ENCODE results near the gene CGREF1. TPM values are rescaled to one million over a fixed set of nuclear protein-coding genes. Genes with fewer than 3 reads are reported as not detected.

CGREF1 gene
- total and polyA plus RNA-seq, 2 donors (not counting 1 experiment from before 2014, with no cell fraction given) = not detected

DNA sequence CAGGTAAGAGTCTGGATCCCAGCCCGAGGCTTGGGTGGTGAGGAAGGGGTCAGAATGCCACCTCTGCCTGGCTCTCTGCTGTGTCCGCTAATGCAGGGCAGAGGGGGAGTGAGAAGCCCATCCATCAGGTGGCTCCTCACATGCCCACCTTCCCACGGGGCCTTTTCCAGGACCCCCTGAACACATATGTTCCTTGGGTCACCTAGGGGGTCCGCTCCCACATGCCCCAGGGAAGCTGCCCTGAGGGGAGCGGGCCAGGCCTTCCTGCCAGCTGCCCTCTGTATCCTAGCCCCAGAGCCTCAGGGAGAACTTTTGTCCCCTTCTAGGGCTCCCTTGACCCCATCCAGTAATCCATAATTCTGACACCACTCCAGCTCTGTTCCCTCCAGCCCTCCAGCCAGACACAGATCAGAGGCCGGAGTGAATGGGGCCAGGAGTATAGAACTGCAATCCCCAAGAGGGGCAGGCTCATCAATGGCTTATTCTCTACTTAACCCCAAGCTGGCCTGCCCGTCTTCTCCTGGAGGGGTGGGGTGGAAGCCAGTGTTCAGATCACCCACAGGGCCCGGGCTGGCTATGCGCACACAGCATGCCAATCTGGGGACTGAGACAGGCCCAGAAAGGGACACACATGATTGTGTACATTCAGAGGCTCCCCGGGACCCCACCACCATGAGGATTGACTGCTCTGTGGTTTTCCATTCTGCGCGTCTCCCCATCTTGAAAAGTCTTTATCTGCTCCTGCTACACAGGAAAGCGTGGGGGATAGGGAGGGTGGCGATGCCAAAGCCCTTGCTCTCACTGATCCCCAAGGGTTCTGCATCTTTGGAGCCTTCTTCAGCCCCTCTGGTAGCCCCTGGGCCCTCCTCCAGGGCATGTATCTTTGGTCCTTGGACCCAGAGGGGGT, 39.4 kb downstream of the CGREF1 start:
- Histone ChIP-seq H3K4me3 (ENCODE audit: control extremely low read depth in 1 of 5, extremely low read depth in 1 of 5, insufficient read depth in 1 of 5, low read depth in 2 of 5, low read length in 4 of 5) (no peak overlapping the region), H2AFZ (ENCODE audit: insufficient read depth, low read depth, low read length, poor library complexity, severe bottlenecking) (no peak overlapping the region), H3K9me3 (ENCODE audit: control extremely low read depth in 1 of 3, control insufficient read depth in 2 of 3, insufficient read depth in 1 of 3, low read length in 2 of 3) (no peaks in the 10 kb centered on the region), H3K36me3 (replicated peaks in 1 of 2; ENCODE audit: control extremely low read depth in 1 of 2, control insufficient read depth in 1 of 2, extremely low read depth in 1 of 2, insufficient read depth in 2 of 2, low read length in 1 of 2) (no peaks in the 10 kb centered on the region), H3K4me2 (replicated peaks; ENCODE audit: low read depth, low read length, poor library complexity, severe bottlenecking) (no peak overlapping the region), H3K27ac (ENCODE audit: low read length in 2 of 2) (no peak overlapping the region), H3K79me2 (ENCODE audit: control insufficient read depth, insufficient read depth, low read length) (no peaks in the 10 kb centered on the region), H3K4me1 (ENCODE audit: control insufficient read depth in 2 of 2, insufficient read depth in 2 of 2, low read length in 2 of 2) (peaks cover 27 to 37% of the 10 kb centered on the region in 2 donors), H4K20me1 (ENCODE audit: control insufficient read depth, insufficient read depth, low read length, poor library complexity, severe bottlenecking) (no peaks in the 10 kb centered on the region), H3K27me3 (replicated peaks in 1 of 4; ENCODE audit: control extremely low read depth in 1 of 4, control insufficient read depth in 3 of 4, insufficient read depth in 4 of 4, low read length in 3 of 4) (peaks cover 0 to 11% (median 4%) of the 10 kb centered on the region in 4 experiments), H3K9ac (ENCODE audit: low read length) (no peak overlapping the region)
- H3K9me3 Mint-ChIP-seq (ENCODE audit: insufficient read depth) = no peaks in the 10 kb centered on the region
- no peaks in the 10 kb centered on the region for H3K27me3 Mint-ChIP-seq
- H3K4me1 Mint-ChIP-seq = peaks cover 37% of the 10 kb centered on the region
- 67% methylated on average over 13 of the region's 14 CpGs for WGBS (ENCODE audit: insufficient coverage)
- H3K4me3 Mint-ChIP-seq = no peak overlapping the region
- H3K27ac Mint-ChIP-seq = no peak overlapping the region
- POLR2A ChIA-PET = interaction anchor here (3.0 kb wide), 1 partner anchor 8 kb away, joined by 22 read pairs; the partner anchor contains the start of gene OST4
- DNase-seq (no peak), ATAC-seq (ENCODE audit: low read depth) (no peak)
- CTCF ChIA-PET = interaction anchor here (0.9 to 3.3 kb wide), 2 partner anchors 7 to 28 kb away, joined by 3 to 30 read pairs; partner anchors contain the start of genes AGBL5 and OST4
- TF ChIP-seq, protein P1, sequence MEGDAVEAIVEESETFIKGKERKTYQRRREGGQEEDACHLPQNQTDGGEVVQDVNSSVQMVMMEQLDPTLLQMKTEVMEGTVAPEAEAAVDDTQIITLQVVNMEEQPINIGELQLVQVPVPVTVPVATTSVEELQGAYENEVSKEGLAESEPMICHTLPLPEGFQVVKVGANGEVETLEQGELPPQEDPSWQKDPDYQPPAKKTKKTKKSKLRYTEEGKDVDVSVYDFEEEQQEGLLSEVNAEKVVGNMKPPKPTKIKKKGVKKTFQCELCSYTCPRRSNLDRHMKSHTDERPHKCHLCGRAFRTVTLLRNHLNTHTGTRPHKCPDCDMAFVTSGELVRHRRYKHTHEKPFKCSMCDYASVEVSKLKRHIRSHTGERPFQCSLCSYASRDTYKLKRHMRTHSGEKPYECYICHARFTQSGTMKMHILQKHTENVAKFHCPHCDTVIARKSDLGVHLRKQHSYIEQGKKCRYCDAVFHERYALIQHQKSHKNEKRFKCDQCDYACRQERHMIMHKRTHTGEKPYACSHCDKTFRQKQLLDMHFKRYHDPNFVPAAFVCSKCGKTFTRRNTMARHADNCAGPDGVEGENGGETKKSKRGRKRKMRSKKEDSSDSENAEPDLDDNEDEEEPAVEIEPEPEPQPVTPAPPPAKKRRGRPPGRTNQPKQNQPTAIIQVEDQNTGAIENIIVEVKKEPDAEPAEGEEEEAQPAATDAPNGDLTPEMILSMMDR (IDR thresholded peaks at IDR 0.05) = no peak
- TF ChIP-seq EZH2 (IDR thresholded peaks at IDR 0.05; ENCODE audit: borderline replicate concordance, insufficient read depth, low read depth, low read length, poor library complexity, severe bottlenecking) = no peak
- intact Hi-C loops (cut with micrococcal nuclease) = loop anchor here (2.0 to 10.0 kb wide), 4 partner anchors 133 to 1795 kb away; partner anchors contain the start of genes ATRAID, CENPA, MPV17 and SLC5A6
